GM12878 (cell line): ENCODE results near the gene DNAH17. TPM values are rescaled to one million over a fixed set of nuclear protein-coding genes. Genes with fewer than 3 reads are reported as not detected.

Source experiments
- ATAC-seq: fragments of 200-7000 bp; cut with Tn5 transposase; 3 replicates; pipeline ENCODE4 v1.9.1; 2020; ENCODE audit warnings: mild to moderate bottlenecking, moderate library complexity
- BruUV-seq: library from RNA; stranded (reverse); fragments of 400-500 nt; replicated peaks from 2 replicates; lab custom pipeline; 2021; lab: Mats Ljungman, UMichigan
- CTCF ChIA-PET: fragments of 300-600 bp; sonication (Branson Sonifier 250); formaldehyde crosslinking; extraction: SDS; loops from one replicate; lab custom pipeline; 2021; ENCODE audit warnings: inconsistent platforms; lab: Yijun Ruan, JAX
- POLR2A ChIA-PET: fragments of 350-600 bp; formaldehyde crosslinking; extraction: SDS; loops from one replicate; lab custom pipeline; 2021; ENCODE audit warnings: inconsistent platforms; lab: Charles Lee
- RAD21 ChIA-PET: fragments of 300-600 bp; sonication (Branson Sonifier 250); formaldehyde crosslinking; loops from one replicate; lab custom pipeline; 2023; ENCODE audit warnings: antibody characterized with exemption; ENCODE audit not compliant: unreplicated experiment; lab: Charles Lee
- SMC1A ChIA-PET: fragments of 300-600 bp; sonication (Branson Sonifier 250); formaldehyde crosslinking; loops from one replicate; lab custom pipeline; 2023; ENCODE audit not compliant: unreplicated experiment, uncharacterized antibody; lab: Charles Lee
- DNase-seq: peaks from one replicate; pipeline ENCODE4 v3.0.0-alpha.2; 2011; ENCODE audit warnings: low read depth, low spot score
- FAIRE-seq: peaks from 3 replicates; lab custom pipeline; 2011; peaks lifted over from hg19 to GRCh38; lab: Jason Lieb, UNC
- H2AFZ ChIP-seq: 2 replicates; pipeline ENCODE4 v1.6.0; 2011; ENCODE audit warnings: low read depth, low read length, control low read depth; ENCODE audit not compliant: control insufficient read depth
- H3K27ac ChIP-seq: 2 replicates; pipeline ENCODE4 v1.5.1; 2011; ENCODE audit warnings: control low read depth; ENCODE audit not compliant: control insufficient read depth, insufficient read depth
- H3K27me3 ChIP-seq, 2 experiments: replicated peaks in 1 of 2; 2 replicates each; pipeline versions ENCODE4 v1.6.0 to v1.6.1; 2011; ENCODE audit warnings: low read length in 1 of 2; ENCODE audit not compliant: control insufficient read depth in 2 of 2, insufficient read depth in 2 of 2
- H3K36me3 ChIP-seq, 2 experiments: 2 replicates each; pipeline ENCODE4 v1.5.1; 2011; ENCODE audit warnings: low read length in 1 of 2; ENCODE audit not compliant: control insufficient read depth in 2 of 2, insufficient read depth in 2 of 2
- H3K4me1 ChIP-seq: 2 replicates; pipeline ENCODE4 v1.6.1; 2011; ENCODE audit warnings: mild to moderate bottlenecking, low read length, moderate library complexity, mixed read lengths; ENCODE audit not compliant: control insufficient read depth, insufficient read depth
- H3K4me2 ChIP-seq: 2 replicates; pipeline ENCODE4 v1.6.0; 2011; ENCODE audit warnings: control low read depth; ENCODE audit not compliant: control insufficient read depth, insufficient read depth
- H3K4me3 ChIP-seq: fragments of 200-600 bp; sonication (generic); 2 replicates; pipeline ENCODE4 v1.5.1; 2016
- H3K79me2 ChIP-seq: 2 replicates; pipeline ENCODE4 v1.6.0; 2011; ENCODE audit warnings: low read length; ENCODE audit not compliant: control insufficient read depth, insufficient read depth
- H3K9ac ChIP-seq: 2 replicates; pipeline ENCODE4 v1.8.0; 2011; ENCODE audit warnings: low read length, control low read depth, mixed read lengths; ENCODE audit not compliant: control insufficient read depth, insufficient read depth
- H3K9me3 ChIP-seq: replicated peaks from 3 replicates; pipeline ENCODE4 v1.5.1; 2011; ENCODE audit warnings: mild to moderate bottlenecking, low read length; ENCODE audit not compliant: control insufficient read depth, insufficient read depth
- H4K20me1 ChIP-seq: 2 replicates; pipeline ENCODE4 v1.6.0; 2011; ENCODE audit not compliant: control insufficient read depth, insufficient read depth
- BCL11A ChIP-seq: IDR thresholded peaks from 2 replicates; pipeline ENCODE4 v1.6.1; 2011; ENCODE audit warnings: low read depth, low read length
- CEBPB ChIP-seq, 2 experiments: fragments of 150-350 bp in 1 of 2; IDR thresholded peaks; 2 replicates each; pipeline ENCODE4 v1.6.1; 2012 to 2014; ENCODE audit warnings: low read depth in 2 of 2, low read length in 2 of 2, borderline replicate concordance in 1 of 2, inconsistent platforms in 1 of 2
- CHD2 ChIP-seq: IDR thresholded peaks from 2 replicates; pipeline ENCODE4 v1.6.1; 2011; ENCODE audit warnings: low read depth, low read length, improper control_type of control experiment, borderline replicate concordance
- CREB1 ChIP-seq: IDR thresholded peaks from 2 replicates; pipeline ENCODE4 v1.6.1; 2012; ENCODE audit warnings: low read depth, mild to moderate bottlenecking, inconsistent platforms
- EZH2 ChIP-seq: IDR thresholded peaks from 2 replicates; pipeline ENCODE4 v1.6.1; 2012; ENCODE audit warnings: low read depth, mild to moderate bottlenecking, control low read depth, inconsistent platforms, low read length, borderline replicate concordance; ENCODE audit not compliant: control insufficient read depth
- HSF1 ChIP-seq: fragments of 150-350 bp; IDR thresholded peaks from 2 replicates; pipeline ENCODE4 v1.6.1; 2014; ENCODE audit warnings: mild to moderate bottlenecking, low read depth, low read length
- IKZF1 ChIP-seq: fragments of 450-650 bp; conservative IDR thresholded peaks from 2 replicates; pipeline ENCODE4 v1.6.1; 2017; ENCODE audit warnings: antibody characterized with exemption, mild to moderate bottlenecking
- MXI1 ChIP-seq: fragments of 150-350 bp; IDR thresholded peaks from 2 replicates; pipeline ENCODE4 v1.6.1; 2011; ENCODE audit warnings: low read depth, mild to moderate bottlenecking, inconsistent platforms, low read length, improper control_type of control experiment
- NBN ChIP-seq: fragments of 450-650 bp; IDR thresholded peaks from 2 replicates; pipeline ENCODE4 v1.6.1; 2016
- NFYA ChIP-seq: IDR thresholded peaks from 2 replicates; pipeline ENCODE4 v1.6.1; 2011; ENCODE audit warnings: low read depth, mild to moderate bottlenecking, low read length, improper control_type of control experiment, borderline replicate concordance
- PKNOX1 ChIP-seq: fragments of 450-650 bp; IDR thresholded peaks from 2 replicates; pipeline ENCODE4 v1.6.1; 2016; ENCODE audit warnings: mild to moderate bottlenecking
- RB1 ChIP-seq: fragments of 450-650 bp; formaldehyde crosslinking; IDR thresholded peaks from 2 replicates; pipeline ENCODE4 v1.6.1; 2017; ENCODE audit warnings: mild to moderate bottlenecking, borderline replicate concordance
- SIN3A ChIP-seq: IDR thresholded peaks from 2 replicates; pipeline ENCODE4 v1.6.1; 2012; ENCODE audit warnings: low read depth, low read length, improper control_type of control experiment
- ZBED1 ChIP-seq: IDR thresholded peaks from 2 replicates; pipeline ENCODE4 v1.6.1; 2016; ENCODE audit warnings: borderline replicate concordance
- ZBTB40 ChIP-seq: fragments of 450-650 bp; IDR thresholded peaks from 2 replicates; pipeline ENCODE4 v1.6.1; 2016; ENCODE audit warnings: mild to moderate bottlenecking, moderate library complexity, borderline replicate concordance
- WGBS: methylation state at CpG from one replicate; pipeline ENCODE4 v1.1.6; 2016; ENCODE audit warnings: low lambda C conversion rate; ENCODE audit not compliant: insufficient replicate concordance, insufficient coverage; ENCODE audit errors: missing lambda C conversion rate; 5-methylcytosine and 5-hydroxymethylcytosine counted together
- in situ Hi-C: fragments of 300-500 bp; cut with MboI; formaldehyde crosslinking; loops from 9 replicates; pipeline ENCODE4 v1.14.3; 2018; ENCODE audit warnings: mixed read lengths
- intact Hi-C: fragments of 100-400 bp; cut with micrococcal nuclease; formaldehyde crosslinking; loops from one replicate; pipeline ENCODE4 v1.14.2; 2022; ENCODE audit not compliant: unreplicated experiment
- polyA plus RNA-seq, 11 experiments: library from polyadenylated mRNA; depleted of rRNA in 4 of 11; unstranded in 6 of 11; stranded (reverse) in 5 of 11; fragments of >200 nt; fragmentation: Nextera tagmentation in 4 of 11; fragmentation: Illumina TruSeq in 1 of 11; extraction: Ambion mirVana in 4 of 11; extraction: Trizol in 1 of 11; gene quantifications; 1 replicate in 1 of 11; 2 replicates in 10 of 11; pipeline versions ENCODE4 v1.2.1 to v1.2.3, GENCODE V29; 2011 to 2016; ENCODE audit warnings: inconsistent platforms in 2 of 11, missing spikeins in 2 of 11, low read depth in 1 of 11
- total RNA-seq, 4 experiments: library from RNA; depleted of rRNA in 3 of 4; stranded (reverse); fragments of >200 nt in 3 of 4; fragmentation: Illumina TruSeq in 1 of 4; extraction: Trizol in 1 of 4; gene quantifications; 2 replicates each; pipeline versions ENCODE4 v1.2.1 to v1.2.3, GENCODE V29; 2013 to 2021
- TF ChIP-seq, protein P1 (sequence below): fragments of 450-650 bp; IDR thresholded peaks from 2 replicates; pipeline ENCODE4 v1.6.1; 2017; ENCODE audit warnings: low read depth, mild to moderate bottlenecking, moderate library complexity

DNAH17 gene
- total and polyA plus RNA-seq, 10 of the 15 experiments (the other 5 are each of a cell fraction or from before 2014, with no cell fraction given) = 0.16 to 2.9 (median 0.56) TPM

DNA sequence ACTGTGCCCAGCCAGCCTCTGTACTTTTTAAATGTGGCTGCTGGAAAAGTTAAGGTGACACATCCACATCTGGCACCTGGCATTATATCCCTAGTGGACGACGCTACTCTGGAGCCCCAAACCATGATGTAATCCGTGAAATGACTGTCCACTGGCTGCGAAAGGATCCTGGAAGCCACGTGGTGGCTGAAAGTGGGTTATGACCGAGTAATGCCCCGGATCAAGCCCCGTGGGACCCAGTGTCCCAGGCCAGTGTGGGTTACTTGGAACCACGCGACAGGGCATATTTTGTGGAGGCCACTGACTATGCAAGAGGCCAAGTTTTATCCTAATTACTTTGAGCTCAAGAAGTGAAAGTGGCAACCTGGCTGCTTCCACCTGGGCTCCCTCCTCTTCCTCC lies 119.1 kb downstream of the DNAH17 start (continued):
- TF ChIP-seq CHD2 (no peak), NFYA (no peak), PKNOX1 (no peak), SIN3A (no peak), ZBED1 (no peak), ZBTB40 (no peak), NBN (no peak), CEBPB (IDR thresholded peaks at IDR 0.05; ENCODE audit: borderline replicate concordance in 1 of 2, low read depth in 2 of 2, low read length in 2 of 2) (no peak)
- TF ChIP-seq, all 136 proteins: peak for 0

DNA sequence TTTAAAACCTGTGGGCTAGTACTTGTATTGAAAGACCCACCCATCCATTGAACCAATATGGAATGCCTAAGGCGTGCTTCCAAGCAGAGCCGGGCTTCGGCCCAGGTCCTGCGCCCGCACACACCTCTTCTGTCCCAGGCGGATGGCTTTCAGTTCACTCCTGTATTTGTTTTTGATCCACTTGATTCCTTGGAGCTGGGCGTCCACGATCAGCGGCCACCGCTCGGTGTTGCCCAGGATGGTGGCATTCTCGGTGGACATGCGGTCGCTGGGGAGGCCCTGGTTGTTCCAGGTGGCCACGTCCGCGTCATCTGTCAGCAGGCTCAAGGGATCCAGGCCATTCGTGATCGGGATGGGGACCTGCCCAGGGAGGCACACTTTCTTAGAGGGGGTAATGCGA lies 122.8 kb downstream of the DNAH17 start:
- in situ Hi-C loops = no loop called here
- intact Hi-C loops = no loop called here
- Histone ChIP-seq H3K4me2 (no peak overlapping the region), H3K27me3 (no peaks in the 10 kb centered on the region), H3K4me1 (peaks cover 13% of the 10 kb centered on the region), H3K9ac (no peak overlapping the region), H3K36me3 (no peaks in the 10 kb centered on the region), H2AFZ (no peak overlapping the region), H4K20me1 (no peaks in the 10 kb centered on the region), H3K4me3 (no peak overlapping the region), H3K27ac (no peak overlapping the region), H3K79me2 (no peaks in the 10 kb centered on the region), H3K9me3 (no peaks in the 10 kb centered on the region)
- FAIRE-seq = no peak
- ChIA-PET SMC1A (no interaction called here), RAD21 (no interaction called here), POLR2A (no interaction called here), CTCF (interaction anchor here (0.5 to 0.7 kb wide), 2 partner anchors 17 to 253 kb away, joined by 3 read pairs; no protein-coding TSS in a partner anchor)
- BruUV-seq = no TSS peak
- no peak for ATAC-seq
- 59% methylated on average over 20 of the region's 20 CpGs for WGBS
- TF ChIP-seq BCL11A (no peak), MXI1 (no peak), CREB1 (no peak), RB1 (no peak), EZH2 (no peak), IKZF1 (no peak), HSF1 (no peak)
- TF ChIP-seq, protein P1, sequence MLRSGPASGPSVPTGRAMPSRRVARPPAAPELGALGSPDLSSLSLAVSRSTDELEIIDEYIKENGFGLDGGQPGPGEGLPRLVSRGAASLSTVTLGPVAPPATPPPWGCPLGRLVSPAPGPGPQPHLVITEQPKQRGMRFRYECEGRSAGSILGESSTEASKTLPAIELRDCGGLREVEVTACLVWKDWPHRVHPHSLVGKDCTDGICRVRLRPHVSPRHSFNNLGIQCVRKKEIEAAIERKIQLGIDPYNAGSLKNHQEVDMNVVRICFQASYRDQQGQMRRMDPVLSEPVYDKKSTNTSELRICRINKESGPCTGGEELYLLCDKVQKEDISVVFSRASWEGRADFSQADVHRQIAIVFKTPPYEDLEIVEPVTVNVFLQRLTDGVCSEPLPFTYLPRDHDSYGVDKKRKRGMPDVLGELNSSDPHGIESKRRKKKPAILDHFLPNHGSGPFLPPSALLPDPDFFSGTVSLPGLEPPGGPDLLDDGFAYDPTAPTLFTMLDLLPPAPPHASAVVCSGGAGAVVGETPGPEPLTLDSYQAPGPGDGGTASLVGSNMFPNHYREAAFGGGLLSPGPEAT = no peak
- DNase-seq = no peak
